Endometrial microvascular endothelial cells (primary cell): ENCODE measurements around the gene CD99. TPM values are rescaled to one million over a fixed set of nuclear protein-coding genes. Genes with fewer than 3 reads are reported as not detected.

ENCODE experiments used
- in situ Hi-C: cut with HindIII; loops from 2 replicates; pipeline ENCODE4 v1.10.0; 2017; ENCODE audit warnings: low sequenced_read_pairs, low pct_unique_long_range_greater_than_20kb; ENCODE audit errors: inconsistent ontology term
- total RNA-seq: library from RNA; depleted of rRNA; stranded (reverse); fragments of >200 nt; gene quantifications from one replicate; pipeline ENCODE4 v1.2.3, GENCODE V29; 2015; ENCODE audit errors: inconsistent ontology term

CD99 gene
- total RNA-seq, 1 donor from 2014 or later = 443 TPM

DNA sequence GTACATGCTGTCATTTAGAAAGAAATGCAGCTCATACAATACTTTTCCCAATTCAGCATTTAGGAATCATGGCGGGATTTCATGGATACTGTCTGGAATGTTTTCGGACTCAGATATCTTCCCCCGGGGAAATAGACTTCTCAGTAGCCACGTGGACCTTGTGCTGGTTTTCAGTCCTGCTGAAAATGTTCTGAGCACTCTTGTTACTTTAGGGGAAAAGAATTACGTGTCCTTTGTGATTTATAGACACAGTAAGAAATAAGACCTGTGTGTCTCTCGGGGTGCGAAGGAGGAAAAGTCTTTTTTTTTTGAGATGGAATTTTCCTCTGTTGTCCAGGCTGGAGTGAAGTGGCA, 3.8 kb downstream of the CD99 start:
- in situ Hi-C loops = no loop called here

DNA sequence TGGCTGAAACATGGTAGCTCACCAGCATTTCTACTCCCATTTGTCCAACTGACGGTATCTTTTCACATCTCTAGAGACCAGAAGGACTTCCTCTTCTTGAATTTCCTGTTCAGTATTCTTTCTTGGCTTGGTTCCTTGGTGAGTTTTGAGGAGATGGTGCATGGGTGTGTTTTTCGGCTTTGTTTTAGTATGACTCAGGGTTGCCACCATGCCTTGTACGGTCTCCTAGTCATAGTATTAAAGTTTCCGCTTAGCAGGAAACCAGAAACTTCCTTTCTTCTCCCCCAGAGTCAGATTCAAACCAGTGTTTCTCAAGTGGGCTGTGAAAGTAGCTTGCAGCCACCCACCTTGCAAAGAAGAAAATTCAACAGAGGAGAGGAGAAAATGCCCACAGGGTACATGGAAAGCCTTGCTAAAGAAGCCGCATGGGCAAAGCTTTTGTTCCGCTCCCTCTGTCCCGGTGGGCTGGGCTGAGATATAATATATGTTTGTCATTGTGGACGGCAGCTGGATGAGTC, 5.7 kb downstream of the CD99 start:
- in situ Hi-C loops = no loop called here

DNA sequence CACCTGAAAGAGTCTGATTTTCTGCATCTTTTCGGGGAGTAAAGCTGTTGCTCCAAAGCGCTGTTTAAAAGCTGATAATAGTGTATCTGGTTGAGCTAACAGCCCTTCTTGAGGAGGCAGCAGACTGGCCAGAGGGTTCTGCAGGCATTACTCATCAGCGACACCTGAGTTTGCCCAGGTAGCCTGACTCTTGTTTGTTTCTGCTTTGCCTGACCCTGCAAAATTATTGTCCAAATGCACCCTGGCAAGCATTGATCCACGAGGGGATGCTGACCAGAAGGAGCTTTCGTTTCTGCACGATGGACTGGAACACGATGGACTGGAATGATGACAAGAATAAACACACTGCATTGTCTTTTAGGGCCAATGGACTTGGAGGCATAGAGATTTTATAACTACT, 6.2 kb downstream of the CD99 start:
- in situ Hi-C loops = no loop called here

DNA sequence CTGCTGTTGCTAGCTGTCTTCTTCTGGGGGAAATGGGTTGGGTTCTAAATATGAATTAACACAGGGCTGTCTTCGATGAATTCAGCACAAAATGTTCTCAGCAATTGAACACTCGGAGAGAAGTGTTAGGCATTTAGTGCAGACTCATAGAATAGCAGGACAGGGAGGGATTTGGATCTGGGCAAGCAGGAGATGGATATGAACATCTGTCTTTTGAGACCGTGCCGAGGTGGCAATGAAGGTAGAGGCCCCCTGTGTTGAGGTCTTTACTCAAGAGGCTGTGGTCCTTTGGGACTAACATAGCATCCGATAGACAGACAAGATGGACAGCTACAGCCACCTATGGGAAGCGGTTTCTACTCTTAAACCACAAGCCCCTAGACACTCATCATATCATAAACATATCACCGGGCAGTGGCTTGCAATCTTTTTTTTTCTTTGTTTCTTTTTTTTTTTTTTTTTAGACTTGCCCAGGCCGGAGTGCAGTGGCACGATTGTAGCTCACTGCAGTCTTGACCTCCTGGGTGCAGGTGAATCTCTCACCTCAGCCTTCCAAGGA, 6.7 kb downstream of the CD99 start:
- in situ Hi-C loops = no loop called here

DNA sequence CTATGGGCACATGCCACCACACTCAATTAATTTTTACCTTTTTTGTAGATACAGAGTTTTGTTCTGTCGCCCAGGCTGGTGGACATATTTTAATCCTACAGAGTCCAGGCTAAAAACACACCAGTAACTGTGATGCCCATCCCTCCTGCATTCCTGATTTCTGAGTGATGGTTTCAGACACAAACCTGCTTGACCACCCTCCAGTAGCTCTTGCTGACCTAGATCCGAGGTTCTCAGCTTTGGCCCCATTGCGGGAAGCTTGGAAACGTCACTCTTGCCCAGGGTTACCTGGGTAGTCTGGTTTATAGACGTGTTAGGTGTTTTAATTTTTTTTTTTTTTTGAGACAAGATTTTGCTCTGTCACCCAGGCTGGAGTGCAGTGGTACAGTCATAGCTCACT, 7.5 kb downstream of the CD99 start:
- in situ Hi-C loops = no loop called here

DNA sequence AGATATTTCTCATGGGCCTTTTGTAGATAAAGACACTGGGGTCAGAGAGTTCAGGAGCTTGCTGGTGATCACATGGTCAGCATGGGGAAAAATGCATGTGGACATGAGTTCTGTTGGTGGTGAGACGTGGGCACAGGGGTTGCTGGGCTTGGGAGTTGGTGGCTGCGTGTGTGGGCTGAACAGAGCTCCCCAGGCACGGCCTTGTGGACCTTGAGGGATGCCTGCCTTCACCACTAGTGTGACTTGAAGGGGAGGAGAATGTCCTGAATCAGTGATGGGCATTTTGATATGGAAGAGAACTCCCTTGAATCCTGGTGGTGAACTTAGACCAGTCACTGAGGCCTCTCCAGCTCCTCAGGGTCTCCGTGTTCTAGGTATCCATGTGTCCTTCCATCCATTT, 8.9 kb downstream of the CD99 start:
- in situ Hi-C loops = no loop called here

DNA sequence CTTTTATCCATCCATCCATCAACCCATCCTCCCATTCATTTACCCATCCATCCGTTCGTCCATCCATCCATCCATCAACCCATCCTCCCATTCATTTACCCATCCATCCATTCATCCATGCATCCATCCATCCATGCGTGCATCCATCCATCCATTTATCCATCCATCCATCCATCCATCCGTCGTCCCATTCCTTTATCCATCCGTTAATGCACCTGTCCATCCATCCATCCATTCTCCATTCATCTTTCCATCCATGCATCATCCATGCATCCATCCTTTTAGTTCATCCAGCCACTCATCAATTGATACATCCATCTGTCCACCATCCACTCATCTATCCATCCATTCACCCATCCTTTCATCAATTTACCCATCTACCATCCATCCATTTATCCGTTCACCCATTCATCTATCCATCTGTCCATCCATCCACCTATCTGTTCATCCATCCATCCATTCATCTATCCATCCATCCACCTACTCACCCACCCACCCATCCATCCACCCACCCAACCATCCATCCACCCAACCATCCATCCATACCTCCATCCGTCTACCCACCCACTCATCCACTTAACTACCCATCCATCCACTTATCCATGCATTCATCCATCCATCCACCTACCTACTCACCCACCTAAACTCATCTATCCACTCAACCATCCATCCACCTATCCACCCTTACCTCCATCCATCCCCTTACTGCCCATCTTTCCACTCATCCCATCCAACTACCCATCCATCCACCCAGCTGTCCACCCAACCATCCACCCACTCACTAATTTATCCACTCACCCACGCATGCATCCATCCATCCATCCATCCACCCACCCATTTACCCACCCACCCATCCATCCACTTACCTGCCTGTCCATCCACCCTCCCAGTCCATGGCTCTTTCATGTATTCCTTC, 9.6 kb downstream of the CD99 start:
- in situ Hi-C loops = no loop called here

DNA sequence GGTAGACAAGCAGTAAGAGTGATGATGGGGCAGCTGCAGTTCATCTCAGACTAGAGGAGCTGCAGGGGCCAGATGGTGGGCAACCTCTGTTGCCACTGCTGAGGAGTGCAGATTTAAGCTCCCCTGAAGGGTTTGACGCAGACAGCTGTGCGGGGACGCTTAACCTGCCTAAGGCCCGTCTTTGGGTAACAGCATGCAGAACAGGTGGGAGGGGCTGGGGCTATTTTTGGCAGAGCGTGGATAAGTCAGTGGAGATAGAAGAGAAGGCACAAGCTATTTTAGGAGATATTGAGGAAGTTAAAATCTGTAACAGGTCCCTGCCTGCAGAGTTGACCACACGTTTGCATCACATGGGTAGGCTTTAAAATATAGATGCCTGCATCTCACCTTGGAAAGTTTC, 10.5 kb downstream of the CD99 start:
- in situ Hi-C loops = no loop called here

DNA sequence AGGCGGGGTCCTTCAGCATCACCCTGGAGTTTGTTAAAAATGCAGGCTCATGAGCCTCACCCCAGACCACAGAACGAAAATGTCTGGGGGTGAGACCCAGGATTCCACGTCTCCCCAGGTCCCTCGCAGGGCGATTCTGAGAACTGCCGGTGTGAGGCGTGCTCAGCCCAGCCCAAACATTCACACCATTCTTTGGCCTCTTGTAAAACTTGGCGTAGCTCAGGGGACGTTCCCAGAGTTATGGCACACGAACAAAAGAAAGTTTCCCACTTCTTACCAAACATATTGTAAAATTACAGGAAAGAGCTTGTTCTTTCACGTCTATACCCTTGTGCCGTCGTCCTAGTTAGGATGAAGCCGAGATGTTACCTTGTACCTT, 12.9 kb downstream of the CD99 start:
- in situ Hi-C loops = no loop called here

DNA sequence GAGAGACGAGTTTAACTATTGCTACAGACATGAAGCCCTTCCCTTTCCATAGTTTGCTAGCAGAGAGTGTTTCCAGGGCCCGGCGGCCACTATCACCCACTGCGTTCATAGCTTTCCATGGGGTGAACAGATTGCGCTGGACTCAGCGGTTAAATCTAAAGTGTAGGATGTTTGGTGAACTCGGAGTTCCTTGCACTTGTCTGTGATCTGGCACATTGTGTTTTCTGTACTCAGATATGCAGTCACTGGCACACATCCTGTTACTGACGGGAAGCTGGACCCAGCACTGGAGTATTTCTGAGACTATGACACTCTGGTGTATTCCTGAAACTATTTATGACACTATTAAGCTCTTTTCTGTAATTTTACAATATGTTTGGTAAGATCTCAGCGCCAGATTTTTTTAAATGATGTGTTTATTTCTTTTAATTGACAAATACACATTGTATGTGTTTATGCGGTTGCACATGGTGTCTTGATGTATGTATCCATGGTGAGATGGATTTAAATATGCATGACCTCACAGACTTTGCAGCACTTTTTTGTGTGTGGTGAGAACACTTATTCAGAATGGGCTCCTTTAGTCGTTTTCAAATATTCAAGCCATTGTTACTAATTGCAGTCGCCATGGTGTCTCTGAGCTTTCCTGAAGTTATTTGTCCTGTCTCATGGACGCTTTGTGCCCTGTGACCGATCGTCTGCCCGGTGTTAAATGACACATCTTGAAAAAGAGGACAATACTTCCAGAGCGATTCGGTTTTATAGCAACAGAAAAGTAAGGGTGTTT, 14.1 kb downstream of the CD99 start:
- in situ Hi-C loops = no loop called here

DNA sequence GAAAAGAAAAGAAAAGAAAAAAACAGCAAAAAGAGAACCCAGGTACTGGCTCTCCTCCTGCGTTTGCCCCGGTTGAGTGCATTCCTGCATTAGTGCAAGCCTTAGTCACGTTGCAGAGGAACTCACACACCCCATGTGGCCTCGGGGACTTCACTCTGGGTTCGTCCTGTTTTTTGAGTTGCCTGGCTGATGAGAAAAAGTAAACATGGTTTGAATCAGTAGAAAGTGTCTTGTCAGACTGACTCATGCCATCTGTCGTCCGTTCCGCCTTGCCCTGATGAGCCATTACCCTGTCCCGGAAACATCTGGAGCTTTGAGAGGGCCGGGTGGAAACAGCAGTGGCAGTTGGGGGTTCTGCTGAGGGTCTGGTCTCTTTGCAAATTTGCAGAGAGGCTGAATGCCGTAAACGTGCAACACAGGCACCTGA, 16.3 kb downstream of the CD99 start:
- in situ Hi-C loops = no loop called here

DNA sequence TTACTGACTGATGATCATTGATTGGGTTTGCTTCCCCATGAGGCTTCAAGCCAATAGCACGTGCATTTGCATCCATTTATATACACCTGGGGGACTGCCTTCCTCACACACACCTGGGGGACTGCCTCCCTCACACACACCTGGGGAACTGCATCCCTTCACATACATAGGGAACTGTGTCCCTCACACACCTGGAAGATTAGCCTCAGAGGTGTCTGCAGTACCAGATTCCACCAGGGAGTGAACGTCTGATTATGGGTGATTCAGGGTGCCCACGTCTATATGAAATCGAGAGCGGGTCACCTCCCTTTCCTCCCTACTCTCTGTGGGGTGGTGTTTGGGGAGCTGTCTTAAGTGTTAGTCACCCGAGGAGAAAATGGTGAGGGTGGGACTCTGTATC, 16.9 kb downstream of the CD99 start:
- in situ Hi-C loops = no loop called here

DNA sequence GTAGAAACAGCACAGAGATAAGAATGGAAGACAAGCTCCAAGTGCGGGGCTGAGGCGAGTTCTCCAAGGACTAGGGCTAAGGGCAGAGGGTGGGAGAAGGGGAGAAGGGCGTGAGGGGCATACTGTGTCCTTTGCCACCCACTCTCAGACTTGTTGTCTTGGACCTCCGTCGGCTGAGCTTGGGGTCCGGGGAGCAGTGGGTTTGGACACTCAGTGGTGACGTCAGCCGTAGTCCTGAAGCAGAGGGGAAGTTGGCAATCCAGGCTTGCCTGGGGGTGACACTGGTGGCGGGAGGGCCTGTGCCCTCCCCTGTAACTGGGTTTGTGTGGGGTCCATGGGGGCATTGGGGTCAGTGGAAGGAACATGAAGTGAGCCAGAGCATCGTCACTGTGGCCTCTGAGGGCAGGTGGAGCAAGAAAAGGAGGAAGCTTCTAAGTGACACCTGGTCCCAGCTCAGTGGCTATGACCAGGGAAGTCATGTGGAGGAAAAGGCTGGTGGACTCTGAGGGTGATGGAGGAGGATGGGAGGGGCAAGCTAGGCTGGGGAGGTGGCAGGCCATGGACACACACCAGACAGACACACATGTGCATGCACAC, 17.6 kb downstream of the CD99 start:
- in situ Hi-C loops = no loop called here

DNA sequence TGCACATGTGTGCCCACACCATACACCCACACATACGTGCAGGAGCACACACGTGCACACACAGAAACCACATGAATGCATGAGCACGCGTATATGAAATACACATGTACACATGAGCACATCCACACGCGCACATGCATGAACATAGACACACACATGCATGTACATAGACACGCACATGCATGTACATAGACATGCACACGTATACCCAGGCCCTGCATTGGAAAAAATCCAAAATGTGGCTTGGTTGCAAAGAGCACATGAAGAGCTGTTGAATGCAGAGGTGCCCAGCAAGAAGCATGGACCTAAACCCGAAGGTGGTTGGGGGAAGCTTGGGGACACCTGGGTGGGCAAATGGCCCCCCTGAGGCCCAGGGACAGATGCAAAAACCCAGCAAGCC, 18.5 kb downstream of the CD99 start:
- in situ Hi-C loops = no loop called here

DNA sequence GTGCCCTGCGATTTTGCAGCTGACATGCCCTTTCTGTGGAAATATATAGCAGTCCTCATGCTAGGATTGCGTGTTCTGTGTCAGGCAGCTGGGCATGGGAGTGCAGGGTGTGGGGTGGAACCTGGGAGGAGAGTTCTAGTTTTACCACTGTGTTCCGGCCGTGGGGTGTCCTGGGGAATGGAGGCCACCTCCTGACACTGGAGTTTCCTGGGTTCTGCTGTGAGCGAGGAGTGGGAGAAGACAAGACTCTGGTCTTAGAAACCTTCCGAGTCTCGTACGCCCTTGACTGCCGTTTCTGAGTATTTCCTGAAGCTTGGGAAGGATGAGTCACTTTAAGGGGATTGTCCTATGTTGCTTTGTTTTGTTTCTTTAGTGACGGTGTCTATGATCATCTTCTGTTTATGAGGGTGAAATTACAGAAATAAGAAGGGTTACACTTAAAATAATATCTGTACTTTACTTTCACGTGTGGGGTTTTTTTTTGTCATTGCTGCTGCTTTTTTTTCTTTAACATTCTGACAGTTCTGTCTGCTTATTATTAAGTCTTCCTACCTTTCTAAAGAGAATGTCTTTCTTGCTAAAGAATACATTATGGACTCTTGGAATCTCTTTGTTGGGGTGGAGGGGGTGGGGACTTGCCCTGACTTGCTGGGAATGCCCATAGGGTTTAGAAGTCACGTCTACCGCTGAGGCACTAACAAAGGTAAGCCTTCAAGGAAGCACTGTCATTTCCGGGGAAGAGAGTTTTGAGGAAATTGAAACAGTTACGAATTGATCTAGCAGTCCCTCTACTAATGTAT, 19.1 kb downstream of the CD99 start:
- in situ Hi-C loops = no loop called here

DNA sequence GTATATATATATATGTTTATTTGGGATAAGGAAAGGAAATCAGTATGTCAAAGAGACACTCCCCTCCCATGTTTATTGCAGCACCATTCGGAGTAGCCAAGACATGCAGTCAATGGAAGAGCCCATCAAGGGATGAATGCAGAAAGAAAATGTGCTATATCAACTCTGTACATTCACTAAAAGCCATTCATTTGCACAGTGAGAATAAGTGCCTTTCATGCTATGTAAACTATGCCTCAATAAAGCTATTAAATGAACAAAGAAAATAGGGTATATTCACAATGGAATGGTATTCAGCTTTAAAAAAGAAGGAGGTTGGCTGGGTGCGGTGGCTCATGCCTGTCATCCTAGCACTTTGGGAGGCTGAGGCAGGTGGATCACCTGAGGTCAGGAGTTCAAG, 20.3 kb downstream of the CD99 start:
- in situ Hi-C loops = no loop called here

DNA sequence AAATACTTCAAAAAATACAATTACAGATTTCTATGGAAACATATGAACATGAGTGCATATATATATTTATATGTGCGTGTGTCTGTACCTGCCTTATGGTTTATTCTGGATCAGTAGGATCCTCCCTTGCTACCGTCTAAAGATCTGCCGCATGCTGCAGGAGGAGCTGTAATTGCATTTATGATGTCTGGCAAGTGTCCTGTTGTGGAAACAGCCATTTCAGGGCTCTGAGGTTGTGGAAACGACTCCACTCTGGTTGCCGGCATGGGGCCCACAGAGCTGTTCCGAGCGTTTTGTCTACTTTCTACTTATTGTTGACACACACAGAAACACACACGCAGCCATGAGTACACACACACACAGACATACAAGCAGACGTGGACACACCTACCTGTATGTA, 21.3 kb downstream of the CD99 start:
- in situ Hi-C loops = no loop called here

DNA sequence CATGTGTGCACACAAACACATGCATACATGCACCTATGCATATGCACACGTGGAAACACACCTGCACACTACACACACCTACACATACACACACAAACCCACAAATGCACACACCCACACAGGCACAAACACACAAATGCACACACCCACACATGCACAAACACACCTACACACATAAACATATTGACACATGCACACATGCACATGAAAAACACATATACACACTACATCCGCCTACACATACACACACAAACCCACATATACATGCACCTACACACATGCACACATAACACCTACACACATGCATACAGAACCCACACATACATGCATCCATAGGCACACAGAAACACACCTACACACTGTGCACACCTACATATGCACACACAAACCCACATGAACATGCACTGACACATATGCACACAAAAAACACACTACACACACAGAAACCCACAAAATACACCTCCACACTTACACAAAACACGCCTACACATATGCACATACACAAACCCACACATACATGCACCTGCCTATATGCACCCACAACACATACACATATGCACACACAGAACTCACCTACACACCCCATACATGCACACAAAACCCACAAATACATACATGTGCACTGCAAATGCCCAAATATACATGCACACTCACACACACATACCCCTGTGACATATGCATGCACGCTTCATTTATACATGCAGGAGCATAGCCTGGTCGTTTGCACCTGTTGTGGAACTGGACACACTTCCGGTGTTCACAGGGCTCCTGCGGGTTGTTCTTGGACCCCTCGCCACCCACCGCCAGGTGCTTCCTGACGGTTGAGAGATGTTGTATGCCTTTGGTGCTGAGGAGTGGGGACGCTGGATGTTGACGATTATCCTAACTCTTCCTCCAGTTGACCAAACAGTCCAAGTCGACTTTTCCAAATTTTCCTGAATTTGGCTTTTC, 22.1 kb downstream of the CD99 start:
- in situ Hi-C loops = no loop called here
